ENCODE data around the gene DDX41. TPM values are rescaled to one million over a fixed set of nuclear protein-coding genes. Genes with fewer than 3 reads are reported as not detected.
A peak's percentile ranks its signal among the peaks of the same experiment; 100 is the strongest.

The DDX41 gene
- total and polyA plus RNA-seq, 2 of the 13 experiments (the other 11 are each of a cell fraction or from before 2014, with no cell fraction given) = 62.8 to 105 TPM

DNA sequence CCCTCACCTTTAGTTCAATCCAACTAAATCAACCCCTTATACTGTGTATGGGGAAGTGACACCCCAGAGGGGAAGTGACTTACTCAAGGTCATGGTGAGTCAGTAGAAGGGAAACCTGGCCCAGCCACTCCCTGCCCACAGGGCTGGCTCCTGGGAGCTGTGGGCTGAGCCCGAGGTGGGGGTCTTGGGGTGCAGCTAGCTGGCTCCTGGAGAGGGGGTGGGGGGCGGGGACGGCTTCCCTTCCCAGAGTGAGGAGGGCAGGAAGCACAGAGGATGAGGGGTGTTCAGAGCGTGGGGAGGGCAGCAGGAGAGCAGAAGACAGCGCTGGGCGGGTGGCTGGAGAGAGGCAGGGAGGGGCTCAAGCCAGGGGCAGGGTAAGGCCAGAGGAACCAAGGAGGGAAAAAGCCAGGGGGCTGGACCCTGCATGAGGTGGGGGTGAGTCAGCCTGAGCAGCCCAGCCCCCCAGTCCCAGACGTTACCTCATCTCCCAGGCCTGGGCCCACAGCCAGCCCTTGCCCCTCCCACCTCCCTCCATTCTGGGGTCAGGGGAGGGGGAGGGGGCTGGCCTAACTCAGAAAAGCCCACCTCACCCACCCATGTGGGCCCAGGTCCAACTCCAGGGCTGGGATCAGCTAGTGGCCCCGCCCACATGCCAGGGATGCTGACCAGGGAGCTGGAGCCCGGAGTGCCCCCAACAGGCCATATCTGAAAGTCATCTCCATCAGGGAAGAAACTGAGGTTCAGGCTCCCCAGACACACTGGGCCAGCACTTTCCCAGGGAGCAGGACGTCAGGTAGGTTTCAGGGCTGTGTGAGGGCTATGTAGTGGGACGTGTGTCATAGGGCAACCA, 22.2 kb downstream of the DDX41 start:
- no peak overlapping the region for H2AFZ ChIP-seq (ENCODE audit: low read length)
- DNase-seq (ENCODE audit: low spot score) (peak; percentile 47), ATAC-seq (no peak), FAIRE-seq (peak; percentile 37)
- no peak overlapping the region for H3K4me2 ChIP-seq (ENCODE audit: low read depth, low read length)
- ChIA-PET CTCF (ENCODE audit: low intra/inter-chr PET ratio, low total read pairs) (interaction anchor here (1.4 kb wide), 1 partner anchor 39 kb away, joined by 4 read pairs; no protein-coding TSS in a partner anchor), POLR2A (interaction anchor here (2.2 to 3.6 kb wide), 5 partner anchors 15 to 39 kb away, joined by 4 to 42 read pairs (median 8); partner anchors contain the start of genes DDX41 and DOK3)
- H3K27me3 ChIP-seq (ENCODE audit: control insufficient read depth in 1 of 2, insufficient read depth in 2 of 2, low read length in 2 of 2) = peaks cover 0 to 13% of the 10 kb centered on the region in 2 experiments; a peak in 2 of 5 replicates
- H3K9me3 ChIP-seq (ENCODE audit: low read length) = no peaks in the 10 kb centered on the region
- H3K36me3 ChIP-seq (replicated peaks in 1 of 2; ENCODE audit: control insufficient read depth in 1 of 2, insufficient read depth in 2 of 2, low read length in 2 of 2) = peaks cover 6 to 11% of the 10 kb centered on the region in 2 experiments; a peak in 1 of 5 replicates
- H4K20me1 ChIP-seq (ENCODE audit: insufficient read depth, low read length) = peaks cover 15% of the 10 kb centered on the region; the same call in 1 of the 2 replicates
- 85% methylated on average over 9 of the region's 11 CpGs for WGBS (ENCODE audit: low lambda C conversion rate)
- intact Hi-C loops (cut with micrococcal nuclease; ENCODE audit: unreplicated experiment) (loop anchor here (1.0 to 5.0 kb wide), 2 partner anchors 104 to 182 kb away; partner anchors contain the start of gene MXD3), in situ Hi-C loops (cut with HindIII; ENCODE audit: extremely low pct_ligation_motif_present, low pct_unique_long_range_greater_than_20kb) (no loop called here)
- peaks cover 38% of the 10 kb centered on the region for H3K4me1 ChIP-seq (ENCODE audit: insufficient read depth, low read length)
- TF ChIP-seq POLR2G (IDR thresholded peaks at IDR 0.05; ENCODE audit: low read depth, low read length) (peak; percentile 29; the same call in 1 of the 2 replicates), FOSL2 (CRISPR knock-in tag; IDR thresholded peaks at IDR 0.05) (peak; percentile 38; the same call in 1 of the 2 replicates), PATZ1 (CRISPR knock-in tag; IDR thresholded peaks at IDR 0.05) (peak; percentile 47), XRCC5 (optimal IDR thresholded peaks at IDR 0.05; ENCODE audit: low read length) (peak; percentile 28), CEBPG (CRISPR knock-in tag; IDR thresholded peaks at IDR 0.05) (no peak), ZNF687 (CRISPR knock-in tag; IDR thresholded peaks at IDR 0.05) (peak; percentile 28; the same call in 1 of the 2 replicates), KLF9 (CRISPR knock-in tag; IDR thresholded peaks at IDR 0.05; ENCODE audit: low read depth) (no peak), YEATS4 (CRISPR knock-in tag; IDR thresholded peaks at IDR 0.05; ENCODE audit: borderline replicate concordance) (no peak)
- TF ChIP-seq, protein P1, sequence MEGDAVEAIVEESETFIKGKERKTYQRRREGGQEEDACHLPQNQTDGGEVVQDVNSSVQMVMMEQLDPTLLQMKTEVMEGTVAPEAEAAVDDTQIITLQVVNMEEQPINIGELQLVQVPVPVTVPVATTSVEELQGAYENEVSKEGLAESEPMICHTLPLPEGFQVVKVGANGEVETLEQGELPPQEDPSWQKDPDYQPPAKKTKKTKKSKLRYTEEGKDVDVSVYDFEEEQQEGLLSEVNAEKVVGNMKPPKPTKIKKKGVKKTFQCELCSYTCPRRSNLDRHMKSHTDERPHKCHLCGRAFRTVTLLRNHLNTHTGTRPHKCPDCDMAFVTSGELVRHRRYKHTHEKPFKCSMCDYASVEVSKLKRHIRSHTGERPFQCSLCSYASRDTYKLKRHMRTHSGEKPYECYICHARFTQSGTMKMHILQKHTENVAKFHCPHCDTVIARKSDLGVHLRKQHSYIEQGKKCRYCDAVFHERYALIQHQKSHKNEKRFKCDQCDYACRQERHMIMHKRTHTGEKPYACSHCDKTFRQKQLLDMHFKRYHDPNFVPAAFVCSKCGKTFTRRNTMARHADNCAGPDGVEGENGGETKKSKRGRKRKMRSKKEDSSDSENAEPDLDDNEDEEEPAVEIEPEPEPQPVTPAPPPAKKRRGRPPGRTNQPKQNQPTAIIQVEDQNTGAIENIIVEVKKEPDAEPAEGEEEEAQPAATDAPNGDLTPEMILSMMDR (CRISPR knock-in tag; IDR thresholded peaks at IDR 0.05) = peak; percentile 48
- H3K9ac ChIP-seq (ENCODE audit: insufficient read depth, low read depth, low read length) = no peak overlapping the region
- no peaks in the 10 kb centered on the region for H3K79me2 ChIP-seq (ENCODE audit: insufficient read depth, low read length)
- H3K27ac ChIP-seq (ENCODE audit: extremely low read length, insufficient read depth, low read length) = no peak overlapping the region
- H3K4me3 ChIP-seq (replicated peaks in 1 of 3; ENCODE audit: insufficient read depth in 1 of 3, low read depth in 2 of 3, low read length in 3 of 3) = no peak overlapping the region
- no TSS peak for BruUV-seq (replicated peaks)

All from HepG2 (cell line).